GM18511 (cell line): ENCODE measurements around the gene PAX7.

ENCODE experiments used
- ATAC-seq: cut with Tn5 transposase; IDR thresholded peaks from one replicate; pipeline ENCODE4 v1.9.1; 2021; ENCODE audit warnings: mild to moderate bottlenecking, moderate library complexity; ENCODE audit not compliant: unreplicated experiment

Gene PAX7

GRCh38 chr1:18697541-18697940 lies 66.9 kb downstream of the PAX7 start:
- no peak for ATAC-seq

- ATAC-seq, result no peak
These were observed 69.9 kb downstream of the PAX7 start for GRCh38 chr1:18700530-18700929.

- no peak for ATAC-seq
These were observed 70.5 kb downstream of the PAX7 start for GRCh38 chr1:18701183-18701582.

- no peak for ATAC-seq
These were observed 72.5 kb downstream of the PAX7 start for GRCh38 chr1:18703041-18703621.

- no peak for ATAC-seq
These were observed 75.2 kb downstream of the PAX7 start for GRCh38 chr1:18705811-18706210.

- ATAC-seq, result no peak
These were observed 77.1 kb downstream of the PAX7 start for GRCh38 chr1:18707696-18708257.

GRCh38 chr1:18710002-18710401 lies 79.4 kb downstream of the PAX7 start:
- no peak for ATAC-seq

GRCh38 chr1:18711003-18711402 lies 80.4 kb downstream of the PAX7 start:
- no peak for ATAC-seq

- ATAC-seq, result no peak
These were observed 81.0 kb downstream of the PAX7 start for GRCh38 chr1:18711536-18712251.

GRCh38 chr1:18712252-18712600 lies 81.6 kb downstream of the PAX7 start:
- ATAC-seq, result no peak

- ATAC-seq, result no peak
These were observed 83.9 kb downstream of the PAX7 start for GRCh38 chr1:18714404-18715175.

- no peak for ATAC-seq
These were observed 85.6 kb downstream of the PAX7 start for GRCh38 chr1:18716112-18716784.

GRCh38 chr1:18716785-18717678 lies 86.4 kb downstream of the PAX7 start:
- no peak for ATAC-seq

- ATAC-seq, result no peak
These were observed 89.3 kb downstream of the PAX7 start for GRCh38 chr1:18719786-18720451.

- no peak for ATAC-seq
These were observed 90.4 kb downstream of the PAX7 start for GRCh38 chr1:18721041-18721440.

GRCh38 chr1:18721776-18722175 lies 91.1 kb downstream of the PAX7 start:
- no peak for ATAC-seq

GRCh38 chr1:18722270-18722669 lies 91.6 kb downstream of the PAX7 start:
- ATAC-seq, result no peak

- ATAC-seq, result no peak
These were observed 92.6 kb downstream of the PAX7 start for GRCh38 chr1:18723206-18723605.

GRCh38 chr1:18723701-18724411 lies 93.2 kb downstream of the PAX7 start:
- no peak for ATAC-seq
